ENCODE results near the gene PRIMA1. TPM values are rescaled to one million over a fixed set of nuclear protein-coding genes. Genes with fewer than 3 reads are reported as not detected.

PRIMA1 gene
- total and polyA plus RNA-seq, 9 of the 15 experiments (the other 6 are each of a cell fraction or from before 2014, with no cell fraction given), result not detected

DNA sequence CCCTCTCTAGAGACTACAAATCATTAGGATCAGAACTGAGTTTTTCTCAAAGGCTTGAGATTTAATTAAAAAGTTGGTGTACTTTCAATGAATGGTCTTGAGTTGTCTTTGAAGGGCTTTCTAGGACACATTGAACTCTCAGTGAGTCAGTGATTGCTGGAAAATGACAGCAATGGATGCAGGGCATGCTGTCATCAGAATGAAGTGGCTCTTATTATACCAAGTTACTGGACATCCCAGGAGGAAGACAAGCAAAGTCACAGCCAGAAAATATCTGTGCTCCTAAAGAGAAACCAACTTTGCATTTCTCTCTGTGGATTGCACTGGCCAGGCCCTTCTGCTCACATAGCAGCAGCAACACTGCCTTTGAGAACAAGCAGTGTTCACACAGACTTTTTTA lies 112.6 kb downstream of the PRIMA1 start (continued):
- no peak for TF ChIP-seq ZBTB5 (IDR thresholded peaks at IDR 0.05)
- TF ChIP-seq ZNF197 (CRISPR knock-in tag; IDR thresholded peaks at IDR 0.05; ENCODE audit: low read depth), result no peak
- TF ChIP-seq POLR2AphosphoS5 (IDR thresholded peaks at IDR 0.05; ENCODE audit: control insufficient read depth, insufficient read depth, low read depth, low read length), result no peak
- no peak for TF ChIP-seq ZNF212 (CRISPR knock-in tag; IDR thresholded peaks at IDR 0.05)
- no peak for TF ChIP-seq CHD1 (IDR thresholded peaks at IDR 0.05; ENCODE audit: low read length)
- TF ChIP-seq ETS1 (conservative IDR thresholded peaks at IDR 0.05; ENCODE audit: control insufficient read depth, low read depth, low read length), result no peak
- TF ChIP-seq SMAD3 (CRISPR knock-in tag; conservative IDR thresholded peaks at IDR 0.05), result no peak

GRCh38 chr14:93674343-93674742 lies 113.9 kb downstream of the PRIMA1 start:
- Histone ChIP-seq H3K4me3 (no peak overlapping the region), H3K27me3 (ENCODE audit: control insufficient read depth in 2 of 2, insufficient read depth in 2 of 2, low read length in 2 of 2) (no peaks in the 10 kb centered on the region), H3K36me3 (ENCODE audit: control insufficient read depth, insufficient read depth, low read length) (no peaks in the 10 kb centered on the region), H2AFZ (ENCODE audit: low read depth, low read length) (no peak overlapping the region), H3K79me2 (ENCODE audit: control insufficient read depth, insufficient read depth, low read length) (no peaks in the 10 kb centered on the region), H3K27ac (ENCODE audit: extremely low read depth, low read depth, low read length) (no peak overlapping the region), H3K4me2 (ENCODE audit: insufficient read depth, low read length) (no peak overlapping the region), H3K4me1 (replicated peaks in 1 of 2; ENCODE audit: control insufficient read depth in 2 of 2, insufficient read depth in 2 of 2, low read length in 2 of 2) (no peaks in the 10 kb centered on the region), H3K9ac (ENCODE audit: insufficient read depth in 1 of 2, low read depth in 2 of 2, low read length in 2 of 2) (no peak overlapping the region), H4K20me1 (replicated peaks; ENCODE audit: control insufficient read depth, insufficient read depth, low read length) (no peaks in the 10 kb centered on the region), H3K9me1 (ENCODE audit: control insufficient read depth, insufficient read depth, low read length) (no peaks in the 10 kb centered on the region), H3K9me3 (replicated peaks; ENCODE audit: control insufficient read depth, insufficient read depth, low read depth, low read length) (no peaks in the 10 kb centered on the region)
- ATAC-seq, result no peak
- FAIRE-seq, result no peak
- in situ Hi-C loops (cut with MboI) (loop anchor here (25.0 kb wide), 1 partner anchor 513 kb away; no protein-coding TSS in a partner anchor), intact Hi-C loops (cut with micrococcal nuclease) (no loop called here)
- ChIA-PET CTCF (ENCODE audit: low intra/inter-chr PET ratio) (no interaction called here), POLR2A (no interaction called here)
- no peak for DNase-seq (ENCODE audit: extremely low read depth in 1 of 4, low spot score in 3 of 4)
- no TSS peak for BruUV-seq (replicated peaks)
- 0% methylated on average over 1 of the region's 1 CpG for WGBS (ENCODE audit: insufficient coverage, low coverage, missing lambda C conversion rate)
- no peak for TF ChIP-seq RBM34 (IDR thresholded peaks at IDR 0.05; ENCODE audit: borderline replicate concordance, insufficient read depth, low read length)
- no peak for TF ChIP-seq ZNF24 (IDR thresholded peaks at IDR 0.05)
- no peak for TF ChIP-seq SRSF1 (IDR thresholded peaks at IDR 0.05; ENCODE audit: low read depth, low read length)
- TF ChIP-seq ZNF408 (CRISPR knock-in tag; IDR thresholded peaks at IDR 0.05; ENCODE audit: low read depth), result no peak
- no peak for TF ChIP-seq ZNF384 (IDR thresholded peaks at IDR 0.05; ENCODE audit: low read depth, low read length)
- no peak for TF ChIP-seq ZNF23 (CRISPR knock-in tag; IDR thresholded peaks at IDR 0.05)
- no peak for TF ChIP-seq ZNF696 (CRISPR knock-in tag; conservative IDR thresholded peaks at IDR 0.05)
- TF ChIP-seq HDAC8 (tag; IDR thresholded peaks at IDR 0.05), result no peak
- TF ChIP-seq RFX1 (IDR thresholded peaks at IDR 0.05), result no peak
- no peak for TF ChIP-seq BDP1 (IDR thresholded peaks at IDR 0.05; ENCODE audit: insufficient read depth, insufficient read length)
- TF ChIP-seq RB1 (IDR thresholded peaks at IDR 0.05; ENCODE audit: low read depth), result no peak
- no peak for TF ChIP-seq HIVEP1 (CRISPR knock-in tag; IDR thresholded peaks at IDR 0.05)
- TF ChIP-seq POLR3A (IDR thresholded peaks at IDR 0.05; ENCODE audit: borderline replicate concordance, extremely low read depth, insufficient read depth, insufficient read length), result no peak
- TF ChIP-seq L3MBTL2 (IDR thresholded peaks at IDR 0.05), result no peak
- no peak for TF ChIP-seq NCOA2 (IDR thresholded peaks at IDR 0.05; ENCODE audit: partially characterized antibody in 2 of 2)
- TF ChIP-seq ZNF184 (CRISPR knock-in tag; IDR thresholded peaks at IDR 0.05), result no peak
